ENCODE results near the gene SGIP1. TPM values are rescaled to one million over a fixed set of nuclear protein-coding genes. Genes with fewer than 3 reads are reported as not detected.

Gene SGIP1
- total and polyA plus RNA-seq, 4 donors, result 24.0 to 66.7 (median 46.2) TPM

GRCh38 chr1:66760506-66760905 is 226.6 kb downstream of the SGIP1 start:
- Histone ChIP-seq H3K4me1 (ENCODE audit: control insufficient read depth, insufficient read depth, low read length) (no peaks in the 10 kb centered on the region), H3K4me3 (ENCODE audit: low read depth, low read length) (no peak overlapping the region), H3K27me3 (ENCODE audit: control insufficient read depth, insufficient read depth, low read length) (no peaks in the 10 kb centered on the region), H3K36me3 (ENCODE audit: control insufficient read depth, insufficient read depth, low read length) (no peaks in the 10 kb centered on the region), H3K9me3 (ENCODE audit: control insufficient read depth, insufficient read depth, low read length) (peaks cover 4% of the 10 kb centered on the region), H3K27ac (ENCODE audit: low read depth, low read length) (no peak overlapping the region)
- no peak for DNase-seq (ENCODE audit: low read depth in 4 of 6, low spot score in 6 of 6)
- WGBS (ENCODE audit: insufficient coverage), result 100% methylated on average over 1 of the region's 1 CpG

DNA sequence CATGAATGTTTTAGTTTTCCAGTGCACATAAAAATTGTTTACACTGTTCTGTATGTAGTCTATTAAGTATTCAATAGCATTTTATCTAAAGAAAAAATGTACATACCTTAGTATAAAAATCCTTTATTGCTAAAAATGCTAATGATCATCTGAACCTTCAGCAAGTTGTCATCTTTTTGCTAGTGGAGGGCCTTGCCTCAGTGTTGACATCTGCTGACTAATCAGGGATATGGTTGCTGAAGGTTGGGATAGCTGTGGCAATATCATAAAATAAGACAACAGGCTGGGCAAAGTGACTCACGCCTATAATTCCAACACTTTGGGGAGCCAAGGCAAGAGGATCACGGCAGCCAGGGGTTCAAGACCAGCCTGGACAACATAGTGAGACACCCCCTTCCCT is 227.3 kb downstream of the SGIP1 start:
- no peaks in the 10 kb centered on the region for H3K36me3 ChIP-seq (ENCODE audit: control insufficient read depth, insufficient read depth, low read length)
- WGBS (ENCODE audit: insufficient coverage), result 100% methylated on average over 1 of the region's 2 CpGs
- H3K27me3 ChIP-seq (ENCODE audit: control insufficient read depth, insufficient read depth, low read length), result no peaks in the 10 kb centered on the region
- H3K4me3 ChIP-seq (ENCODE audit: low read depth, low read length), result no peak overlapping the region
- no peaks in the 10 kb centered on the region for H3K4me1 ChIP-seq (ENCODE audit: control insufficient read depth, insufficient read depth, low read length)
- DNase-seq (ENCODE audit: low read depth in 4 of 6, low spot score in 6 of 6), result no peak
- H3K27ac ChIP-seq (ENCODE audit: low read depth, low read length), result no peak overlapping the region
- H3K9me3 ChIP-seq (ENCODE audit: control insufficient read depth, insufficient read depth, low read length), result peaks cover 4% of the 10 kb centered on the region

- Histone ChIP-seq H3K9me3 (ENCODE audit: control insufficient read depth, insufficient read depth, low read length) (peaks cover 4% of the 10 kb centered on the region), H3K27me3 (ENCODE audit: control insufficient read depth, insufficient read depth, low read length) (no peaks in the 10 kb centered on the region), H3K27ac (ENCODE audit: low read depth, low read length) (no peak overlapping the region), H3K4me3 (ENCODE audit: low read depth, low read length) (no peak overlapping the region), H3K36me3 (ENCODE audit: control insufficient read depth, insufficient read depth, low read length) (no peaks in the 10 kb centered on the region), H3K4me1 (ENCODE audit: control insufficient read depth, insufficient read depth, low read length) (no peaks in the 10 kb centered on the region)
- no CpG with 5 or more reads among the region's 3 CpGs for WGBS (ENCODE audit: insufficient coverage)
- peak in 2 of 6 donors; percentile 72 to 85 for DNase-seq (ENCODE audit: low read depth in 4 of 6, low spot score in 6 of 6)
These were observed 231.1 kb downstream of the SGIP1 start for GRCh38 chr1:66764994-66765578.

GRCh38 chr1:66767626-66768025 is 233.7 kb downstream of the SGIP1 start:
- no peaks in the 10 kb centered on the region for H3K27me3 ChIP-seq (ENCODE audit: control insufficient read depth, insufficient read depth, low read length)
- H3K27ac ChIP-seq (ENCODE audit: low read depth, low read length), result no peak overlapping the region
- H3K9me3 ChIP-seq (ENCODE audit: control insufficient read depth, insufficient read depth, low read length), result no peaks in the 10 kb centered on the region
- H3K4me1 ChIP-seq (ENCODE audit: control insufficient read depth, insufficient read depth, low read length), result no peaks in the 10 kb centered on the region
- no peak overlapping the region for H3K4me3 ChIP-seq (ENCODE audit: low read depth, low read length)
- no peak for DNase-seq (ENCODE audit: low read depth in 4 of 6, low spot score in 6 of 6)
- no peaks in the 10 kb centered on the region for H3K36me3 ChIP-seq (ENCODE audit: control insufficient read depth, insufficient read depth, low read length)

DNA sequence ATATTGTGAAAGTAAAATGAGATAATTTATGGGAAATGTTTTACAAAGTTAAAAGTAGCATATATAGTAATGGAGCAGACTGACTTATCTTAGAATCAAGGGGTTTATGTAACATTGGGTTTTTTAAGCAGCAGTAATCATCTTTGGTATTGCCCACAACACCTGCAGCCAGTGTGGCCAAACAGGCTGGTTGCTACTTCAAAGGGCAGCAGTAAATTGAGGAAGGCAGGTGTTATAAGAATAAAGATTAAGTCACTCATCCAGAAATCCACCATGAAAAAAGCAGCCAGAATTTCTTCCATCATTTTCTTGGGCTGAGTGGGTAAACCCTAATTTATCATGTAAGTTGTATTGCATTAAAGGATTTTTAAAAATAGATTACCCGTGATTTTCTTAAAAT is 235.0 kb downstream of the SGIP1 start:
- Histone ChIP-seq H3K27ac (ENCODE audit: low read depth, low read length) (no peak overlapping the region), H3K27me3 (ENCODE audit: control insufficient read depth, insufficient read depth, low read length) (no peaks in the 10 kb centered on the region), H3K4me3 (ENCODE audit: low read depth, low read length) (no peak overlapping the region), H3K4me1 (ENCODE audit: control insufficient read depth, insufficient read depth, low read length) (no peaks in the 10 kb centered on the region), H3K9me3 (ENCODE audit: control insufficient read depth, insufficient read depth, low read length) (no peaks in the 10 kb centered on the region), H3K36me3 (ENCODE audit: control insufficient read depth, insufficient read depth, low read length) (no peaks in the 10 kb centered on the region)
- WGBS (ENCODE audit: insufficient coverage), result no CpG with 5 or more reads among the region's 1 CpG
- no peak for DNase-seq (ENCODE audit: low read depth in 4 of 6, low spot score in 6 of 6)

DNA sequence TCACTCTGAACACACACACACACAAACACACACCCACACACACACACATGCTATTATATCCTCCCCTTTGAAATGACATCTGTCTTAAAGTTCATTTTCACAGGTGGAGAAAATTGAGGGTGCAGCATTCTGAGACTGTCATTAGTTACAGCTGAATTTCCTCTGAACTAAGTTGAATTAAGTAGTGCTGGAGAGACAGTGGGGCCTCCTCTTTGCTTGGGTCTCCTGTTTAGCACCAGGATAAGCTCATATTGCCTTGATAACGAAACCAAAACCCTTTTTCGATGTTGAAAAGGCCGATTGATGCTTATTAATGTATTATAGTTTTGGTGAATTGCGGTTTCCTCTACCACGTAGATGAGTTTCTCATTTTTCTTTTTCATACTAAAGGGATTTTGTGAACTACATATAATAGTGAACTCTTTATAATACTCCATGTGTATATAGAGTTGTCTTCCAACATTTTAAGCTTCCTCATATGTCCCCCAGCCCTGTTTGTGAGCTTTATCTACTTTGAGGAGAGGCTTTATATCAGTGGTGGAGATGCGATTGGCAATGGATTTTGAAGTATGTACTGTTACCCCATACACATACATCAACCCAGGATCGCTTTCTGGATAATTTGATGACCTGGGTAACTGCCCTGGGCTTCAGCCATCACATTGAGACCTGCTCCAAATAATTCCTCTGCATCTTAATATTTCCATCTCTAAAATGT is 235.7 kb downstream of the SGIP1 start:
- Histone ChIP-seq H3K4me1 (ENCODE audit: control insufficient read depth, insufficient read depth, low read length) (no peaks in the 10 kb centered on the region), H3K27ac (ENCODE audit: low read depth, low read length) (no peak overlapping the region)
- no CpG with 5 or more reads among the region's 7 CpGs for WGBS (ENCODE audit: insufficient coverage)

GRCh38 chr1:66770240-66770639 is 236.3 kb downstream of the SGIP1 start:
- Histone ChIP-seq H3K4me3 (ENCODE audit: low read depth, low read length) (no peak overlapping the region), H3K9me3 (ENCODE audit: control insufficient read depth, insufficient read depth, low read length) (no peaks in the 10 kb centered on the region), H3K27ac (ENCODE audit: low read depth, low read length) (no peak overlapping the region), H3K4me1 (ENCODE audit: control insufficient read depth, insufficient read depth, low read length) (no peaks in the 10 kb centered on the region), H3K27me3 (ENCODE audit: control insufficient read depth, insufficient read depth, low read length) (no peaks in the 10 kb centered on the region), H3K36me3 (ENCODE audit: control insufficient read depth, insufficient read depth, low read length) (no peaks in the 10 kb centered on the region)
- DNase-seq (ENCODE audit: low read depth in 4 of 6, low spot score in 6 of 6), result no peak
- WGBS (ENCODE audit: insufficient coverage), result no CpG with 5 or more reads among the region's 2 CpGs

More for the DNA sequence above, 235.7 kb downstream of the SGIP1 start:
- Histone ChIP-seq H3K27me3 (ENCODE audit: control insufficient read depth, insufficient read depth, low read length) (no peaks in the 10 kb centered on the region), H3K36me3 (ENCODE audit: control insufficient read depth, insufficient read depth, low read length) (no peaks in the 10 kb centered on the region), H3K4me3 (ENCODE audit: low read depth, low read length) (no peak overlapping the region), H3K9me3 (ENCODE audit: control insufficient read depth, insufficient read depth, low read length) (no peaks in the 10 kb centered on the region)
- DNase-seq (ENCODE audit: low read depth in 4 of 6, low spot score in 6 of 6), result no peak

DNA sequence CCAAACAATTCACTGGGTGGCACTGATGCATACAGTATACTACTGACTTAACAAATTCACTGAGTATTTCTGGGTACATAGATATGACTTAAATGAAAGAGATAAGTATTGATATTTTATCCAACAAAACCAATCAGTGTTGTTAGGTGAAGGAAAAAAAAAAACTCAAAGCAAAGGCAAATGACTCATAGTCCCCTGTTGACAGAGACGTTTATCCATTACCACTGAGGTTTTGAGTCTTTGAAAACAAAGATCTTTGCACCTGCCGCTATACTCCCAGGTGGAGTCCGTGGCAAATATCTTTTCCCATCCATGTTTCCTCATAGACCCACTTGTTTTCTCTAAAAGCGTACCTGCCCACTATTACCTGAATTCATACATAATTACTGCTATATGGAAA is 236.7 kb downstream of the SGIP1 start:
- whole genome bisulfite sequencing (ENCODE audit: insufficient coverage), result 83% methylated on average over 2 of the region's 4 CpGs
- H3K27me3 ChIP-seq (ENCODE audit: control insufficient read depth, insufficient read depth, low read length), result no peaks in the 10 kb centered on the region
- H3K9me3 ChIP-seq (ENCODE audit: control insufficient read depth, insufficient read depth, low read length), result no peaks in the 10 kb centered on the region
- no peak overlapping the region for H3K27ac ChIP-seq (ENCODE audit: low read depth, low read length)
- no peaks in the 10 kb centered on the region for H3K36me3 ChIP-seq (ENCODE audit: control insufficient read depth, insufficient read depth, low read length)
- no peak for DNase-seq (ENCODE audit: low read depth in 4 of 6, low spot score in 6 of 6)
- H3K4me3 ChIP-seq (ENCODE audit: low read depth, low read length), result no peak overlapping the region
- no peaks in the 10 kb centered on the region for H3K4me1 ChIP-seq (ENCODE audit: control insufficient read depth, insufficient read depth, low read length)

DNA sequence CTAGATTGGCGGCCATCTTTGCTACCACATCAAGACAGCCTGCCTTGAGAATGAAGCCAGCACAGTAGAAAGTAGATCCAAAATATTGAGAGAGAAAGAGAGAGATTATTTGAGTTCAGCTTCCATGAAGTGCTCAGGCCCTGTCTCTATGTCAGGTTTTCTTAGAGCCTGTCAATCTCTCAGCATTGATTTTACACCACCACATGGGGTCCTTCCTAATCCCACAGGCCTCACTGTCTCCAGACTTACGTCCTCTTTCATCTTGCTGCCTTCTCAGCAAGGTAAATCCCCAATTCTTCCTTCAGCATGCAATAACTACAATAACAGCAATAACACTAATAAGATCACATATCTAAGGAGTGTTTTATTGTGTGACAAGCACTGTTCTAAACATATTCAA is 239.3 kb downstream of the SGIP1 start:
- Histone ChIP-seq H3K4me3 (ENCODE audit: low read depth, low read length) (no peak overlapping the region), H3K9me3 (ENCODE audit: control insufficient read depth, insufficient read depth, low read length) (no peaks in the 10 kb centered on the region), H3K36me3 (ENCODE audit: control insufficient read depth, insufficient read depth, low read length) (no peaks in the 10 kb centered on the region), H3K27ac (ENCODE audit: low read depth, low read length) (no peak overlapping the region), H3K27me3 (ENCODE audit: control insufficient read depth, insufficient read depth, low read length) (no peaks in the 10 kb centered on the region), H3K4me1 (ENCODE audit: control insufficient read depth, insufficient read depth, low read length) (no peaks in the 10 kb centered on the region)
- no peak for DNase-seq (ENCODE audit: low read depth in 4 of 6, low spot score in 6 of 6)
- WGBS (ENCODE audit: insufficient coverage), result no CpG with 5 or more reads among the region's 2 CpGs

- Histone ChIP-seq H3K4me3 (ENCODE audit: low read depth, low read length) (no peak overlapping the region), H3K9me3 (ENCODE audit: control insufficient read depth, insufficient read depth, low read length) (no peaks in the 10 kb centered on the region), H3K27me3 (ENCODE audit: control insufficient read depth, insufficient read depth, low read length) (no peaks in the 10 kb centered on the region), H3K4me1 (ENCODE audit: control insufficient read depth, insufficient read depth, low read length) (no peaks in the 10 kb centered on the region), H3K36me3 (ENCODE audit: control insufficient read depth, insufficient read depth, low read length) (no peaks in the 10 kb centered on the region), H3K27ac (ENCODE audit: low read depth, low read length) (no peak overlapping the region)
- WGBS (ENCODE audit: insufficient coverage), result no CpG with 5 or more reads among the region's 2 CpGs
- DNase-seq (ENCODE audit: low read depth in 4 of 6, low spot score in 6 of 6), result no peak
These were observed 240.5 kb downstream of the SGIP1 start for GRCh38 chr1:66774438-66774837.

Data from spinal cord (tissue), 10 donors.